Skeletal muscle tissue (tissue), 4 donors: ENCODE results near the gene GALNT12. TPM values are rescaled to one million over a fixed set of nuclear protein-coding genes. Genes with fewer than 3 reads are reported as not detected.

ENCODE experiments used
- H3K27ac ChIP-seq: one replicate; pipeline ENCODE4 v1.7.0; 2013; ENCODE audit warnings: mild to moderate bottlenecking, low read depth, low read length, inconsistent platforms
- H3K27me3 ChIP-seq, 3 donors: one replicate each; pipeline ENCODE4 v1.7.0; 2013; ENCODE audit warnings: low read length in 3 of 3; ENCODE audit not compliant: control insufficient read depth in 3 of 3, insufficient read depth in 3 of 3
- H3K36me3 ChIP-seq, 3 donors: one replicate each; pipeline ENCODE4 v1.7.0; 2013; ENCODE audit warnings: low read length in 3 of 3; ENCODE audit not compliant: control insufficient read depth in 3 of 3, insufficient read depth in 3 of 3
- H3K4me1 ChIP-seq, 3 donors: one replicate each; pipeline ENCODE4 v1.7.0; 2013; ENCODE audit warnings: low read length in 3 of 3, mild to moderate bottlenecking in 3 of 3; ENCODE audit not compliant: control insufficient read depth in 3 of 3, insufficient read depth in 3 of 3
- H3K4me3 ChIP-seq, 3 donors: one replicate each; pipeline ENCODE4 v1.7.0; 2013; ENCODE audit warnings: low read length in 3 of 3
- H3K9ac ChIP-seq, 3 donors: one replicate each; pipeline ENCODE4 v1.7.0; 2013; ENCODE audit warnings: low read length in 3 of 3, mild to moderate bottlenecking in 3 of 3, moderate library complexity in 2 of 3, low read depth in 1 of 3
- H3K9me3 ChIP-seq, 3 donors: one replicate each; pipeline ENCODE4 v1.7.0; 2013; ENCODE audit warnings: low read length in 3 of 3; ENCODE audit not compliant: control insufficient read depth in 3 of 3
- total RNA-seq: library from RNA; depleted of rRNA; stranded (reverse); fragments of >200 nt; gene quantifications from one replicate; pipeline ENCODE4 v1.2.3, GENCODE V29; 2014
- donor health status: Osteomylitis.

GALNT12 gene
- total RNA-seq, 1 donor from 2014 or later: 1.6 TPM

- Histone ChIP-seq H3K9me3 (no peaks in the 10 kb centered on the region), H3K9ac (no peak overlapping the region), H3K27me3 (no peaks in the 10 kb centered on the region), H3K27ac (no peak overlapping the region), H3K4me3 (no peak overlapping the region), H3K36me3 (no peaks in the 10 kb centered on the region), H3K4me1 (no peaks in the 10 kb centered on the region)
Observed at GRCh38 chr9:98829766-98830165, 22.3 kb downstream of the GALNT12 start.

- H3K27ac ChIP-seq: no peak overlapping the region
- no peak overlapping the region for H3K4me3 ChIP-seq
- H3K36me3 ChIP-seq: no peaks in the 10 kb centered on the region
- H3K9ac ChIP-seq: no peak overlapping the region
- no peaks in the 10 kb centered on the region for H3K9me3 ChIP-seq
- no peaks in the 10 kb centered on the region for H3K4me1 ChIP-seq
- no peaks in the 10 kb centered on the region for H3K27me3 ChIP-seq
Observed at GRCh38 chr9:98830554-98830953, 23.1 kb downstream of the GALNT12 start.

GRCh38 chr9:98831696-98832095 is 24.2 kb downstream of the GALNT12 start:
- H3K4me1 ChIP-seq: no peaks in the 10 kb centered on the region
- no peaks in the 10 kb centered on the region for H3K9me3 ChIP-seq
- no peak overlapping the region for H3K4me3 ChIP-seq
- no peak overlapping the region for H3K27ac ChIP-seq
- no peaks in the 10 kb centered on the region for H3K36me3 ChIP-seq
- H3K9ac ChIP-seq: no peak overlapping the region
- H3K27me3 ChIP-seq: no peaks in the 10 kb centered on the region

GRCh38 chr9:98832768-98833089 is 25.3 kb downstream of the GALNT12 start:
- Histone ChIP-seq H3K9ac (no peak overlapping the region), H3K27ac (no peak overlapping the region), H3K9me3 (no peaks in the 10 kb centered on the region), H3K27me3 (no peaks in the 10 kb centered on the region), H3K36me3 (no peaks in the 10 kb centered on the region), H3K4me1 (no peaks in the 10 kb centered on the region), H3K4me3 (no peak overlapping the region)

GRCh38 chr9:98833090-98833956 is 25.9 kb downstream of the GALNT12 start:
- H3K9ac ChIP-seq: no peak overlapping the region
- H3K4me1 ChIP-seq: no peaks in the 10 kb centered on the region
- H3K4me3 ChIP-seq: no peak overlapping the region
- H3K9me3 ChIP-seq: no peaks in the 10 kb centered on the region
- no peaks in the 10 kb centered on the region for H3K36me3 ChIP-seq
- H3K27ac ChIP-seq: no peak overlapping the region
- no peaks in the 10 kb centered on the region for H3K27me3 ChIP-seq

GRCh38 chr9:98834386-98834785 is 26.9 kb downstream of the GALNT12 start:
- no peak overlapping the region for H3K9ac ChIP-seq
- no peaks in the 10 kb centered on the region for H3K27me3 ChIP-seq
- H3K9me3 ChIP-seq: no peaks in the 10 kb centered on the region
- H3K4me3 ChIP-seq: no peak overlapping the region
- no peak overlapping the region for H3K27ac ChIP-seq
- H3K4me1 ChIP-seq: no peaks in the 10 kb centered on the region
- H3K36me3 ChIP-seq: no peaks in the 10 kb centered on the region

- no peaks in the 10 kb centered on the region for H3K36me3 ChIP-seq
- H3K4me3 ChIP-seq: no peak overlapping the region
- H3K9ac ChIP-seq: no peak overlapping the region
- H3K27me3 ChIP-seq: no peaks in the 10 kb centered on the region
- H3K4me1 ChIP-seq: no peaks in the 10 kb centered on the region
- H3K9me3 ChIP-seq: no peaks in the 10 kb centered on the region
- no peak overlapping the region for H3K27ac ChIP-seq
Observed at GRCh38 chr9:98836206-98836605, 28.7 kb downstream of the GALNT12 start.

- Histone ChIP-seq H3K9me3 (no peaks in the 10 kb centered on the region), H3K4me1 (no peaks in the 10 kb centered on the region), H3K27ac (no peak overlapping the region), H3K36me3 (no peaks in the 10 kb centered on the region), H3K9ac (no peak overlapping the region), H3K27me3 (no peaks in the 10 kb centered on the region), H3K4me3 (no peak overlapping the region)
Observed at GRCh38 chr9:98837516-98837915, 30.0 kb downstream of the GALNT12 start.

GRCh38 chr9:98838155-98838867 is 30.8 kb downstream of the GALNT12 start:
- Histone ChIP-seq H3K9ac (no peak overlapping the region), H3K9me3 (no peaks in the 10 kb centered on the region), H3K36me3 (no peaks in the 10 kb centered on the region), H3K27me3 (no peaks in the 10 kb centered on the region), H3K4me1 (no peaks in the 10 kb centered on the region), H3K27ac (no peak overlapping the region), H3K4me3 (no peak overlapping the region)

DNA sequence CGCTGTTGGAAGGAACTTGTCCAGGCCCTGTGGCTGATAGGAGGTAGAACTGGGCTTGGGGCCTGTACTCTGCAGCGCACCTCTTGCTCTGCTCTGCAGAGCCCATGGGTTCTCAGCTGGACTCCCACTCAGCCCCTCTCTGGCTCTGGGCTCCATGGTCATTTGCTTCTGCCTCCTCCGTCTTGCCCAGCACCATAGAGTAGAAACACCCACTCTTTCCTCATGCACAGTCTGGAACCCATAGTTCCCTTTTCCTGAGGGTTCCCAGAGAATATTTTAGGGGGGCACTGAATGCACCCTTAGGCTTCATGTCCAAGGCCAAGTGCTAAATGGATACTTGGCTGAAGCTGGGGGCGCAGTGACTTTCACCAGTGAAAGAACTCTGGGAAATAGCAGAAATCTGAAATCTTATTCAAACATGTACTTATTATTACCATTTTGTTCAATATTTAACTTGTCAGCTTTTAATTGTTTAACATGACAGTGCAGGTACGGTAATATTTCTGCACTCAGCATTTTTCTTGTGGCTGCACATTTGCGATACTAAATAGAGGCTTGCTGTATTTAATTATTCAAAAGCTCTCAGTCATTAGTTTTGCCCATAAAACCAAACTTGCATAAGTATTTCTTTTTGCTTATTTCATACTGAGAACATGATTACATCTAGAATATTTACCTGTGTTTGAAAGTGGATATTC is 31.5 kb downstream of the GALNT12 start:
- H3K27ac ChIP-seq: no peak overlapping the region
- no peaks in the 10 kb centered on the region for H3K36me3 ChIP-seq
- no peaks in the 10 kb centered on the region for H3K4me1 ChIP-seq
- no peaks in the 10 kb centered on the region for H3K9me3 ChIP-seq
- no peak overlapping the region for H3K4me3 ChIP-seq
- H3K9ac ChIP-seq: no peak overlapping the region
- no peaks in the 10 kb centered on the region for H3K27me3 ChIP-seq
